GM12874 (cell line): ENCODE measurements around the gene PHF23.

Experiments used
- TF ChIP-seq, protein P1 (sequence below): IDR thresholded peaks from 2 replicates; pipeline ENCODE4 v1.5.1; 2011; ENCODE audit warnings: low read depth, mild to moderate bottlenecking, control low read depth, low read length, moderate library complexity; ENCODE audit not compliant: insufficient read depth

The PHF23 gene

GRCh38 chr17:7262192-7262934 is 23.1 kb upstream of the PHF23 start, which contains the start of gene CLDN7:
TSS of gene CLDN7 (minus strand) at chr17:7262478. CDS start at chr17:7262043, 435 bp downstream.
- TF ChIP-seq, protein P1, sequence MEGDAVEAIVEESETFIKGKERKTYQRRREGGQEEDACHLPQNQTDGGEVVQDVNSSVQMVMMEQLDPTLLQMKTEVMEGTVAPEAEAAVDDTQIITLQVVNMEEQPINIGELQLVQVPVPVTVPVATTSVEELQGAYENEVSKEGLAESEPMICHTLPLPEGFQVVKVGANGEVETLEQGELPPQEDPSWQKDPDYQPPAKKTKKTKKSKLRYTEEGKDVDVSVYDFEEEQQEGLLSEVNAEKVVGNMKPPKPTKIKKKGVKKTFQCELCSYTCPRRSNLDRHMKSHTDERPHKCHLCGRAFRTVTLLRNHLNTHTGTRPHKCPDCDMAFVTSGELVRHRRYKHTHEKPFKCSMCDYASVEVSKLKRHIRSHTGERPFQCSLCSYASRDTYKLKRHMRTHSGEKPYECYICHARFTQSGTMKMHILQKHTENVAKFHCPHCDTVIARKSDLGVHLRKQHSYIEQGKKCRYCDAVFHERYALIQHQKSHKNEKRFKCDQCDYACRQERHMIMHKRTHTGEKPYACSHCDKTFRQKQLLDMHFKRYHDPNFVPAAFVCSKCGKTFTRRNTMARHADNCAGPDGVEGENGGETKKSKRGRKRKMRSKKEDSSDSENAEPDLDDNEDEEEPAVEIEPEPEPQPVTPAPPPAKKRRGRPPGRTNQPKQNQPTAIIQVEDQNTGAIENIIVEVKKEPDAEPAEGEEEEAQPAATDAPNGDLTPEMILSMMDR: no peak

DNA sequence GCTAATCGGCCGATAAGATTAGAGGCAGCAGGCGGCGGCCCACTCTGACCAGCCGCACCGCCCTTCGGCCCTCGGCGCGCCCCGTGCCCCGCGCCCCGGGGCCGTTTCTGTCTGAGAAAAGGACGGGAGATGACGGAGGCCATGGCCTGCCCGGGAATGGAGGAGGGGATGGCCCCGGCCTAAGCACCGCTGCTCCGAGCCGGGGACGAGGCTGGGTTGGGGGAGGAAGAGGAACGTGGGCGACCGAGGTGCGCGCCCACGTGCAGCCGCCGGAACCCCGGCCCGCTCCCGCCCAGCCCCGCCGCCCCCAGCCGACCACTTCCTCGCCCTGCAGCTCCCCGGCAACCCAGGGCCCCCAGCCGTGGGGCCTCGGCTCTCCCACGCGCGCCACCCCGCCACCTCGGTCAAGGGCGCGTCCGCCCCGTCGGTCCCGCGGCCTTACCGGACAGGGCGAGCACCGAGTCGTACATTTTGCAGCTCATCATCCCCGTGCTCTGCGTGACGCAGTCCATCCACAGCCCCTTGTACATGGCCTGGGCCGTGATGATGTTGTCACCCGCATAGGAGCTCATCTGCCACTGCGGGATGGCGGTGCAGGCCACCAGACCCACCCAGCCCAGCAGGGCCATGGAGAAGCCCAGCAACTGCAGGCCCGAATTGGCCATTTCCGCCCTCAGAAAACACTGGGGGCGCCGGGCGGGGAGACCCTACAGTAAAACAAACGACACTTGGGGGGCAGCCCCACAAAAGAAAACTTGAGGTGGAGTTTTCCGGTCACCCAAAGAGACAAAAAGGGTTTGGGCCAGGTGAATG is 22.3 kb upstream of the PHF23 start:
- TF ChIP-seq, protein P1: no peak

DNA sequence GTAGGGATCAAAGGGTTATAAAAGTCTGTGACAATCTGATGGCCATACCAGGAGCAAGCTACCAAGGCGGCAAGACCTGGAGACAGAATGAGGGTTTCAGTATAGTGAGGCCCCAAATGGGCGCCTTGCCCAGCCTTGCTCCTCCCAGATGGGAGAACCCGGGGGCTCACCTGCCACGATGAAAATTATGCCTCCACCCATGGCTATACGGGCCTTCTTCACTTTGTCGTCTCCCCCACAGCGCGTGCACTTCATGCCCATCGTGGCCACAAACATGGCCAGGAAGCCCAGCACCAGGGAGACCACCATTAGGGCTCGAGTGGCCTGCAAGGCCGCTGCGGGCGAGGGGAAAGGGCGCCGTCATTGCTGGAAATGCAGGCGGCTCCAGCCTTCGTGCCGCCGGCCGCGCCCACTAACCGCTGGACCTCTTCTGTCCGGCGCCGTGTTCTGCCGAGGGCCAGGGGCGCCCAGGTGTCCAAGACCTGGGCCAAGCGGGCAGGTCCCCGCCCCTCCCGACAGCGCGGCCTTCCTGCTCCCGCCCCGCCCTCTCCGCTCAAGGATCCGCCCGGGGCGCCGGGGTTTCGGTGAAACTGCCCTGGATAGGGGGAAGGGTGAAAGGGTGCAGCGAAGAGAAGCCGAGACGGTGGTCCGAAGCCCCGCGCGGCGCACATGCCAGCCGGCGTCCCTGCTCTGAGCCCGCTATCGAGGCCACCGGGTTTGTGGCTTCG is 21.6 kb upstream of the PHF23 start:
- TF ChIP-seq, protein P1: no peak

- TF ChIP-seq, protein P1: no peak
Observed at GRCh38 chr17:7260151-7260550, 20.9 kb upstream of the PHF23 start.

DNA sequence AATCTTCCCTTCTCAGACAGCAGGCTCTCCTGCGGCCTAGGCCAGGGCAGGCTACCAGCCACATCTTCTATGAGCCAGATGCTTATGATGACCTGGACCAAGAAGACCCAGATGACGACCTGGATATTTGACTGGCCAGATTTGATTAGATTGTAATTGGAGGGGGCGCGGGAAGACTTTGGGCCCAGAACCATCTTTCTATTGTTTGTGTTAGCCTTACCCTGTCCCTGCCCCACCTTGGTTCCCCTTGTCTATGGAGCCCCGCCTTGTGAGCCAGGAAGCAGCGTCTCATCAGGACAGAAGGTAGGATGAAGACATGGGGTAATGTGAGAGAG is 20.3 kb upstream of the PHF23 start:
- TF ChIP-seq, protein P1: no peak

DNA sequence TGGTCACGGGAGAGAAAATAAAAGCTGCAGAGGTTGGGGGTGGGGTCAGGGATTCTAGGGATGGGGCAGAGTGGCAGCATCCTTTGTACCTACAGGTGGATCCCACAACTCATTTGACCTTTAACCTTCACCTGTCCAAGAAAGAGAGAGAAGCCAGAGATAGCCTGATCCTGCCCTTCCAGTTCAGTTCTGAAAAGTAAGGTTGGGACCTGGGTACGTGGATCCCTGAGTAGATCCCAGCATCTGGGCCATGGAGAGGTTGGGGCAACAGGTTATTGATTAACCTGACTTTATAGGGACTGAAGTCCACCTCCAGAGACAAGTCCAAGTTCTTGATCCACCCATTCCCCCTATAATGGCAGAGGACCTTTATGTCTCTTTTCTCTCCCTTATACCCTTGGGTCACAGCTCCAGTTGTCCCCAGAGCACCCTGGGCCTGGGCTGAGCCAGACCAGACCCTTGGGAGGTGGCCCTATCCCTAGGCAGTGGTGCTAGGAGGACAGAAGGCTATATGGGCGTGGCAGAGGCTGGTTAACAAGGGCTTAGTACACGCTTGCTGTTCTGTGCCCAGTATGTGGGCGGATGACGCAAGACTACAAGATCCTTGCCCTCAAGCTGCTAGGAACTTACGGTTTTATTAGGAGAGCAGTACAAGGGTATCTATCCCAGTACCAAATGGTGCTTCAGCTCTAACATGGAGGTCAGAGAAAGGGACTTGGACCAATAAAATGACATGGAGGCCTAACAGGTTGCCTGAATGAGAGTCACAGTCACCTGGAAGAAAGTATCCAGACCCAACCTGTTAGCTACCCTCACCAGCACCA is 19.7 kb upstream of the PHF23 start:
- TF ChIP-seq, protein P1: no peak
